ENCODE results near the gene STC2. TPM values are rescaled to one million over a fixed set of nuclear protein-coding genes. Genes with fewer than 3 reads are reported as not detected.

The STC2 gene
- total and polyA plus RNA-seq, 4 experiments from 2014 or later, result not detected

DNA sequence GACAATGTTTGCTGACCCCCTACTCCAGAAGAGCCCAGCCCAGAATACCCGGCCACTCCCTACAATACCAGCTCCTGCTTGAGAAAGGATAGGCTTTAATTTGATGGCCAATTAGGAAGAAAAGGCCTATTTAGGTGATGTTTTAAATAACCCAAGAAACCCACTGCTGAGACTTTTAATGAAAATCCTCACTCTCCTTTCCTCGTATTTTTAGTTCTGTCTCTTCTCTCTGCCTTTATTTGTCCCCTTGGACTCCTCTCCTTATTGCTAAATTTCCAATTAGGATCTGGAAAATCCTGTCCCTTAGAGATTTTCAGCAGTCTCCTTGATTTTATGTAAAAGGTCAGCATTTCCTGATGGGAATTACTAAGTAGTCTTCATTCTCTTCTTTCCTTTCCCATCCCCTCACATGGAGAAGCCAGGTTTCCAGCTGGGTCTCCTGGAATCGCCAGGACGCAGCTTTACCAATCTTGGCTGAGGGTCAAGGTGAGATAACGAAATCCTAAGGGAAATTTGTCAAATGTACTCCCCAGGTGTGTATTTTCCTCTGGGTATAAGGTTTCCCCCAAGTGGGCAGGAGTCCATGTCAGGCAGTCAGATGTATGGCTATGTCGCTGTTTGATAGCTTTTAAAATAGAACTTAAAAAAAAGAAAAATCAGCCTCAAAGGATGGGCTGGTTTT lies 11.7 kb downstream of the STC2 start:
- DNase-seq, result no peak
- H3K4me3 Mint-ChIP-seq, result no peak overlapping the region
- ChIA-PET CTCF (ENCODE audit: partially characterized antibody) (no interaction called here), POLR2A (ENCODE audit: partially characterized antibody) (no interaction called here)
- H3K4me1 Mint-ChIP-seq, result no peaks in the 10 kb centered on the region
- H3K27ac ChIP-seq (ENCODE audit: low read depth, low read length), result no peak overlapping the region
- no peak overlapping the region for H3K27ac Mint-ChIP-seq
- no peaks in the 10 kb centered on the region for H3K36me3 ChIP-seq (ENCODE audit: insufficient read depth, low read length)
- intact Hi-C loops (cut with micrococcal nuclease), result no loop called here
- H3K27me3 ChIP-seq (ENCODE audit: insufficient read depth, low read length), result no peaks in the 10 kb centered on the region
- H3K4me1 ChIP-seq (ENCODE audit: insufficient read depth, low read length), result no peaks in the 10 kb centered on the region
- no peaks in the 10 kb centered on the region for H3K36me3 Mint-ChIP-seq
- no peaks in the 10 kb centered on the region for H3K9me3 Mint-ChIP-seq
- H3K27me3 Mint-ChIP-seq, result peaks cover 43 to 52% of the 10 kb centered on the region in 2 donors
- H3K9me3 ChIP-seq (ENCODE audit: control insufficient read depth in 1 of 2, low read length in 2 of 2), result no peaks in the 10 kb centered on the region
- H3K4me3 ChIP-seq (ENCODE audit: low read length in 2 of 2), result no peak overlapping the region

DNA sequence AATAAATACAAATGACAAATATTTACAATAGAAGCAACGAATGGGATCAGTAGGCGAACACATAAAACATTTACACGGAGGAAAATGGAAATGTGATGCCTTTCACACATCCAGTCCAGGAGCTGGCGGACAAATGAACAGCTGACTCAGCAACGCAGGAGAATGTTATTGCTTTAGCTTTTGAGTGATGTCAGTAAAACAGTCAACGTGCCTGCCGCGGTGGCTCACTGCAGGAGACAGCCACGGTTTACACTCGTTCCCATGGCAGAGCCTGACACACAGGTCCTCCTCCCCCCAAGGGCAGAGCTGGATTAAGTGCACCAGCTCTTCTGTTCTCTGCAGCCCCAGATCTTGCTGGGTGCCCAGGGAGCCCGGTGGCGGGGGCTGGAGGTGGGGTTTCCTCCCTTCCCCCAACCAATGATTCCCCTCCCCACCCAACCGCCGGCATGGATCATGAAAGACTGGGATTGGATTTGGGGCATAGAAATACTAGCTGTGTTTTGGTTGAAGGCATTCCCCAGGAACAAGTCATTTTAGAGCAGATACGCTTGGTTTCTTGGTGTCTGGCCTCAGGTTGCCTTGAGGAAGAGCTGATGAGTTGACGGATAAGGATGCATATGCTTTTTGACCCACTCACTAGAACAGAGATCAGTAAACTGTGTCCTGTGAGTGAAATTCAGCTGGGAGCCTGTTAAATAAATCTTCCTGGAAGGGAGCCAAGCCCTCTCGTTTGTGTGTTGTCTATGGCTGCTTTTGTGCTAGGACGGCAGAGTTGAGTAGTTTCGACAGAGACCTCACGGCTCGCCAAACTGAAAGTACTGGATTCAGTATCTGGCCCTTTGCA lies 12.5 kb downstream of the STC2 start:
- no peaks in the 10 kb centered on the region for H3K36me3 ChIP-seq (ENCODE audit: insufficient read depth, low read length)
- Mint-ChIP-seq H3K36me3 (no peaks in the 10 kb centered on the region), H3K27ac (no peak overlapping the region), H3K27me3 (peaks cover 46 to 54% of the 10 kb centered on the region in 2 donors), H3K4me3 (no peak overlapping the region), H3K9me3 (peaks cover 0 to 3% (median 0%) of the 10 kb centered on the region in 8 donors), H3K4me1 (no peaks in the 10 kb centered on the region)
- ChIA-PET POLR2A (ENCODE audit: partially characterized antibody) (no interaction called here), CTCF (ENCODE audit: partially characterized antibody) (no interaction called here)
- intact Hi-C loops (cut with micrococcal nuclease), result no loop called here
- no peaks in the 10 kb centered on the region for H3K9me3 ChIP-seq (ENCODE audit: control insufficient read depth in 1 of 2, low read length in 2 of 2)
- DNase-seq, result no peak
- no peaks in the 10 kb centered on the region for H3K4me1 ChIP-seq (ENCODE audit: insufficient read depth, low read length)
- no peak overlapping the region for H3K27ac ChIP-seq (ENCODE audit: low read depth, low read length)
- no peak overlapping the region for H3K4me3 ChIP-seq (ENCODE audit: low read length in 2 of 2)
- no peaks in the 10 kb centered on the region for H3K27me3 ChIP-seq (ENCODE audit: insufficient read depth, low read length)

DNA sequence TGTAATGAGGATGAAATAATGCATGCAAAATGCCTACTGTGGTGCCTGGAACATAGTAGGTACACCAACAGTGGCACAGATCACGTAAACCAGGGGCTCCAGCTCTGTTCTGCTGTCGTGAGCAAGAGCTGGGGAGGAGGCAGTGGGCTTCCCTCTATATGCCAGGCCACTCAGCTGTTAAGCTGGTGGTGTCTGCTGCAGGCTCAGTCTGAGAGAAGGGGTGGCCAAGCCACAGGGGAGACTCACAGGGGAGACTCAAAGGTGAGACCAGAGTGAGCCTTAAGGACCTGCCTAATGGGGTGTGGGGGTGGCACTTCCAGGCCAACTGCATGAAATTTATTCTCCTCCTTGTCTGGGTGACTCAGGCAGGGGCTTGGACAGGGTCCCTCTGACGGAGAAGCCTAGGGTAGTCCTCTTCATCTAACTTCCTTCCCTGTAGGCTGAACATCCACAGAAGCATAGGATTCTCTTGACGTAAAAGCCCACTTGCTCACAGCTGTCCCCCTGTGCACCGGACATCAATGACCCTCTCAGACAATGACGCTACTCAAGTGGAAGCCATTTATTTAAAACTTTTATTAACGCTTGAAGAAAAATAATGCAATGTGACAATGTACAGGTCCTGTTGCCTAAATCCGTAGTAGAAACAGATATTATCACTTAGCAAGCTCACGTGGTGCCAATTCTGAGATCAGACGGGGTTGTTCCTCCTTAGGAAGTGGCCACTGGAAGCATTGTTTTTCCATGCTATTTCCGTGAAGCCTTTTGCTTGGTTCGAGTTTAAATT lies 13.9 kb downstream of the STC2 start:
- DNase-seq, result no peak
- peaks cover 0 to 7% (median 0%) of the 10 kb centered on the region in 8 donors for H3K9me3 Mint-ChIP-seq
- Histone ChIP-seq H3K27me3 (ENCODE audit: insufficient read depth, low read length) (no peaks in the 10 kb centered on the region), H3K27ac (ENCODE audit: low read depth, low read length) (no peak overlapping the region), H3K4me3 (ENCODE audit: low read length in 2 of 2) (no peak overlapping the region), H3K4me1 (ENCODE audit: insufficient read depth, low read length) (no peaks in the 10 kb centered on the region), H3K36me3 (ENCODE audit: insufficient read depth, low read length) (no peaks in the 10 kb centered on the region), H3K9me3 (ENCODE audit: control insufficient read depth in 1 of 2, low read length in 2 of 2) (no peaks in the 10 kb centered on the region)
- intact Hi-C loops (cut with micrococcal nuclease), result no loop called here
- no peaks in the 10 kb centered on the region for H3K36me3 Mint-ChIP-seq
- peaks cover 44 to 50% of the 10 kb centered on the region in 2 donors for H3K27me3 Mint-ChIP-seq
- H3K4me1 Mint-ChIP-seq, result no peaks in the 10 kb centered on the region
- ChIA-PET POLR2A (ENCODE audit: partially characterized antibody) (no interaction called here), CTCF (ENCODE audit: partially characterized antibody) (interaction anchor here (0.9 kb wide), 1 partner anchor 18 kb away, joined by 3 read pairs; no protein-coding TSS in a partner anchor)
- no peak overlapping the region for H3K4me3 Mint-ChIP-seq
- no peak overlapping the region for H3K27ac Mint-ChIP-seq

DNA sequence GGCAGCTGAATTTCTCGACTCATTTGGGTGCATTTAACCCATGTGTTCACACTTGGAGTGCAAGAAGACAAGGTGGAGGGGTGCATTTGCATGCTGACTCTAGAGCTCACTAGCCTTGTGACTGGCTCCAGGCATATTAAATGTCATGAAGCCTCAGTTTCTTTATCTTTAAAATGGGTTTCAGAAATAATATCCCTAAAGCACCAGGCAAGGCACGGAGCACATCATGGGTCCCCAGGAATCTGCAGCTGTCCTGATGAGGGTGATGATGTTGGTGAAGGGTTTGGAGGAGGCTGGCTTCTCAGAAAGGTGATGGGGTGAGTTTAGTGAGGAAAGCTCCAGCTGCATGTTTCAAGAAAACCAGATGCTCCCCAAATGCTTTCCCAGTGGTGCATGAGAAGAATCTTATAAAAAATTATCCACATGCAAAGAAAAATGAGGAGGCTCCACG lies 14.8 kb downstream of the STC2 start:
- no peaks in the 10 kb centered on the region for H3K4me1 Mint-ChIP-seq
- H3K4me3 Mint-ChIP-seq, result no peak overlapping the region
- no peaks in the 10 kb centered on the region for H3K4me1 ChIP-seq (ENCODE audit: insufficient read depth, low read length)
- no peaks in the 10 kb centered on the region for H3K9me3 ChIP-seq (ENCODE audit: control insufficient read depth in 1 of 2, low read length in 2 of 2)
- H3K36me3 Mint-ChIP-seq, result no peaks in the 10 kb centered on the region
- no peak for DNase-seq
- peaks cover 38 to 47% of the 10 kb centered on the region in 2 donors for H3K27me3 Mint-ChIP-seq
- no peaks in the 10 kb centered on the region for H3K27me3 ChIP-seq (ENCODE audit: insufficient read depth, low read length)
- no peak overlapping the region for H3K4me3 ChIP-seq (ENCODE audit: low read length in 2 of 2)
- no peak overlapping the region for H3K27ac Mint-ChIP-seq
- CTCF ChIA-PET (ENCODE audit: partially characterized antibody), result interaction anchor here (0.9 kb wide), 1 partner anchor 17 kb away, joined by 3 read pairs; no protein-coding TSS in a partner anchor
- intact Hi-C loops (cut with micrococcal nuclease), result no loop called here
- H3K9me3 Mint-ChIP-seq, result peaks cover 0 to 11% (median 4%) of the 10 kb centered on the region in 8 donors
- H3K27ac ChIP-seq (ENCODE audit: low read depth, low read length), result no peak overlapping the region
- POLR2A ChIA-PET (ENCODE audit: partially characterized antibody), result no interaction called here
- H3K36me3 ChIP-seq (ENCODE audit: insufficient read depth, low read length), result no peaks in the 10 kb centered on the region

DNA sequence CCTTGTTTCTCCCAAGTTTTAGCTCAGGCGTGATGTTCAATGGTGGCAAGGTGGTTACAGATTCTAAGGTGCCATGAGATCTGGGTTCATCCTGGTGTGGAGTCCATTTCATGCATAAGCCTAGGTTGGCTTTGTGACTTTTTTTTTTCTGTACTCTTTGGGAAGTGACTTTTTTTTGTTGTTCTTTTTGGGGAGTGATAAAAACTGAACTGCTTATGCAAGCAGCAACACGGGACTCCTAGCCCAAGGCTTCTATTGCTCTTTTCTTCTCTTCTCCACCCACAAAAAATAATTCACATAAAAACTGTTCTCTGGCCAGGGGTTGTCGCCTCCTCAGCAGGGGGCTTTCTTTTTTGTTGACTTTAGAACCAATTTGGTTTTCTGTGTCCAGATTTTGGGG lies 15.4 kb downstream of the STC2 start:
- H3K27ac Mint-ChIP-seq, result no peak overlapping the region
- peaks cover 0 to 16% (median 6%) of the 10 kb centered on the region in 8 donors for H3K9me3 Mint-ChIP-seq
- H3K4me1 ChIP-seq (ENCODE audit: insufficient read depth, low read length), result no peaks in the 10 kb centered on the region
- H3K36me3 Mint-ChIP-seq, result no peaks in the 10 kb centered on the region
- no peak overlapping the region for H3K4me3 ChIP-seq (ENCODE audit: low read length in 2 of 2)
- H3K9me3 ChIP-seq (ENCODE audit: control insufficient read depth in 1 of 2, low read length in 2 of 2), result no peaks in the 10 kb centered on the region
- POLR2A ChIA-PET (ENCODE audit: partially characterized antibody), result no interaction called here
- H3K27ac ChIP-seq (ENCODE audit: low read depth, low read length), result no peak overlapping the region
- no peaks in the 10 kb centered on the region for H3K36me3 ChIP-seq (ENCODE audit: insufficient read depth, low read length)
- H3K27me3 Mint-ChIP-seq, result peaks cover 38 to 46% of the 10 kb centered on the region in 2 donors
- CTCF ChIA-PET (ENCODE audit: partially characterized antibody), result no interaction called here
- intact Hi-C loops (cut with micrococcal nuclease), result no loop called here
- H3K27me3 ChIP-seq (ENCODE audit: insufficient read depth, low read length), result no peaks in the 10 kb centered on the region
- no peak for DNase-seq
- H3K4me3 Mint-ChIP-seq, result no peak overlapping the region
- H3K4me1 Mint-ChIP-seq, result no peaks in the 10 kb centered on the region

DNA sequence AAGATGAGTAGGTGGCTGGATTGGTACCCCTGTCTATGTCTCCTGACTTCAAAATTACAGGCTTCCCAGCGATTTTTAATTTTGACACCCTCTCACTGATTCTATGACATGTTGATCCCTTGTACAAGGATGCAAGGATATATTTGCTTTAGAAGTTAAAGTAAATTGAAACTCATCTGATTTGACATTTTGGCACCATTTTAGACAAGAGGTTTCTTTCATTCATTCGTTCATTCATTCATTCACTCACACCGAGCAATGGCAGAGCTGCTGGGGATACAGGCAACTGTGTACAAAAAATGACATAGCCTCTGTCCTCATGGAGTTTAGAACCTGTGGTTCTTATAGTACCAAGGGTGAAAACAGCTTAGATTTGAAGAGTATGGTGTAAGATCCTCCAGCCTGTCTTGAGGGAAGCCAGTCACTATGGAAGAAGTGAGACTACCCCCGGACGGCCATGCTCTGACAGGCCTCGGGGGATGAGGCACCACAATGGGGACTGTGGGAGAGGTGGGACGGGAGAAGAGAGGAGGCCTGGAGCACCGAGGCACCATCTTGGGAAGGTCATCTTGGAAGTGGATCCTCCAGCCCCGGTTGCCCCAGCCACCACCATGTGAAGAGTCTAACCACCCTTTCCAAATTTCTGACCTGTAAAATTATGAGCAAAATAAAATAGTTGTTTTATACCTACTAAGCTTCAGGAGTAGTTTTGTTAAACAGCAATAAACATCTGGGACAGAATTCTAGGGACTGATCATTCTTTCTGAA lies 16.2 kb downstream of the STC2 start:
- no peaks in the 10 kb centered on the region for H3K4me1 ChIP-seq (ENCODE audit: insufficient read depth, low read length)
- no peak overlapping the region for H3K27ac ChIP-seq (ENCODE audit: low read depth, low read length)
- peaks cover 0 to 19% (median 7%) of the 10 kb centered on the region in 8 donors for H3K9me3 Mint-ChIP-seq
- H3K4me3 Mint-ChIP-seq, result no peak overlapping the region
- CTCF ChIA-PET (ENCODE audit: partially characterized antibody), result no interaction called here
- intact Hi-C loops (cut with micrococcal nuclease), result no loop called here
- H3K27me3 ChIP-seq (ENCODE audit: insufficient read depth, low read length), result no peaks in the 10 kb centered on the region
- no peaks in the 10 kb centered on the region for H3K9me3 ChIP-seq (ENCODE audit: control insufficient read depth in 1 of 2, low read length in 2 of 2)
- DNase-seq, result no peak
- H3K36me3 Mint-ChIP-seq, result no peaks in the 10 kb centered on the region
- no peak overlapping the region for H3K4me3 ChIP-seq (ENCODE audit: low read length in 2 of 2)
- no peaks in the 10 kb centered on the region for H3K36me3 ChIP-seq (ENCODE audit: insufficient read depth, low read length)
- H3K27me3 Mint-ChIP-seq, result peaks cover 39 to 46% of the 10 kb centered on the region in 2 donors
- POLR2A ChIA-PET (ENCODE audit: partially characterized antibody), result no interaction called here
- no peak overlapping the region for H3K27ac Mint-ChIP-seq
- H3K4me1 Mint-ChIP-seq, result no peaks in the 10 kb centered on the region
